Epithelial cell of esophagus (primary cell): ENCODE measurements around the gene CCT7.

Experiments used
- DNase-seq: peaks from one replicate; pipeline ENCODE4 v3.0.0; 2010; ENCODE audit warnings: low read depth
- H3K4me3 ChIP-seq: 2 replicates; pipeline ENCODE4 v1.5.1; 2011; ENCODE audit warnings: mild to moderate bottlenecking, low read length, control low read depth
- CTCF ChIP-seq: IDR thresholded peaks from 2 replicates; pipeline ENCODE4 v1.5.1; 2011; ENCODE audit warnings: low read depth, mild to moderate bottlenecking, low read length, control low read depth, inconsistent platforms; ENCODE audit not compliant: insufficient read depth; ENCODE audit errors: missing control alignments

The CCT7 gene

GRCh38 chr2:73225513-73226360 lies 8.4 kb upstream of the CCT7 start:
- TF ChIP-seq CTCF, result no peak

GRCh38 chr2:73227086-73227485 lies 7.0 kb upstream of the CCT7 start:
- no peak overlapping the region for H3K4me3 ChIP-seq
- TF ChIP-seq CTCF, result no peak
- no peak for DNase-seq

More at GRCh38 chr2:73225513-73226360, 8.4 kb upstream of the CCT7 start:
- DNase-seq, result no peak
- no peak overlapping the region for H3K4me3 ChIP-seq

GRCh38 chr2:73228631-73229030 lies 5.5 kb upstream of the CCT7 start:
- DNase-seq, result no peak
- TF ChIP-seq CTCF, result no peak
- no peak overlapping the region for H3K4me3 ChIP-seq

GRCh38 chr2:73232403-73233153 lies 1.5 kb upstream of the CCT7 start:
- H3K4me3 ChIP-seq, result peak overlapping the region; percentile 83
- TF ChIP-seq CTCF, result no peak
- DNase-seq, result no peak

- peak within 1 kb of the TSS; percentile 83 for H3K4me3 ChIP-seq
- peak; percentile 100 for DNase-seq
- TF ChIP-seq CTCF, result no peak
Observed at GRCh38 chr2:73233154-73233931, 765 bp upstream of the CCT7 start, which contains the start of gene PRADC1. TSS of gene PRADC1 (minus strand) at chr2:73233239. CDS start at chr2:73233160, 79 bp downstream.

GRCh38 chr2:73235315-73236028 lies 1.4 kb downstream of the CCT7 start:
- no peak for DNase-seq
- no peak for TF ChIP-seq CTCF
- peak overlapping the region; percentile 83 for H3K4me3 ChIP-seq
